Vagina (tissue), 2 donors: ENCODE data around the gene NCAPG. TPM values are rescaled to one million over a fixed set of nuclear protein-coding genes. Genes with fewer than 3 reads are reported as not detected.
"Not testable (repeated sequence)": the region's sequence is repeated elsewhere in the genome, so short reads cannot be mapped to it uniquely, and the experiment has no call there.

Source experiments
- DNase-seq, 2 donors: peaks; one replicate each; pipeline ENCODE4 v3.0.0-alpha.2; 2017; ENCODE audit errors: extremely low spot score in 2 of 2
- H3K27ac ChIP-seq: fragments of 200-600 bp; sonication (generic); one replicate; pipeline ENCODE4 v1.5.1; 2019
- H3K27me3 ChIP-seq: fragments of 200-600 bp; sonication (generic); one replicate; pipeline ENCODE4 v1.5.1; 2019
- H3K36me3 ChIP-seq, 2 donors: fragments of 200-600 bp; sonication (generic); one replicate each; pipeline ENCODE4 v1.5.1; 2017 to 2019
- H3K4me1 ChIP-seq: fragments of 200-600 bp; sonication (generic); one replicate; pipeline ENCODE4 v1.5.1; 2019
- H3K4me3 ChIP-seq, 2 donors: fragments of 200-600 bp; sonication (generic); 1 replicate in 1 of 2; 2 replicates in 1 of 2; pipeline ENCODE4 v1.5.1; 2016 to 2019
- H3K9me3 ChIP-seq: fragments of 200-600 bp; sonication (generic); one replicate; pipeline ENCODE4 v1.5.1; 2019
- CTCF ChIP-seq, 3 experiments: fragments of 450-650 bp in 2 of 3; fragments of 200-600 bp in 1 of 3; sonication (generic) in 1 of 3; IDR thresholded peaks; one replicate each; pipeline ENCODE4 v1.5.1; 2017 to 2019; ENCODE audit warnings: antibody characterized with exemption in 3 of 3, mild to moderate bottlenecking in 2 of 3, moderate library complexity in 2 of 3
- POLR2A ChIP-seq, 2 donors: fragments of 450-650 bp; IDR thresholded peaks; one replicate each; pipeline ENCODE4 v1.6.1; 2017; ENCODE audit warnings: antibody characterized with exemption in 2 of 2, mild to moderate bottlenecking in 2 of 2, moderate library complexity in 2 of 2
- POLR2AphosphoS5 ChIP-seq, 2 donors: sonication (generic); formaldehyde crosslinking; IDR thresholded peaks; one replicate each; pipeline ENCODE4 v1.9.0; 2017; ENCODE audit warnings: antibody characterized with exemption in 2 of 2, mild to moderate bottlenecking in 2 of 2, low read depth in 1 of 2; ENCODE audit not compliant: insufficient read depth in 1 of 2
- intact Hi-C: fragments of 100-400 bp; cut with DNase I; formaldehyde crosslinking; loops from one replicate; pipeline ENCODE4 v1.15.1; 2023
- total RNA-seq: library from RNA; depleted of rRNA; stranded (reverse); fragments of >200 nt; gene quantifications from one replicate; pipeline ENCODE4 v1.2.3, GENCODE V29; 2016

The NCAPG gene
- total RNA-seq, 1 donor from 2014 or later = 1.5 TPM

DNA sequence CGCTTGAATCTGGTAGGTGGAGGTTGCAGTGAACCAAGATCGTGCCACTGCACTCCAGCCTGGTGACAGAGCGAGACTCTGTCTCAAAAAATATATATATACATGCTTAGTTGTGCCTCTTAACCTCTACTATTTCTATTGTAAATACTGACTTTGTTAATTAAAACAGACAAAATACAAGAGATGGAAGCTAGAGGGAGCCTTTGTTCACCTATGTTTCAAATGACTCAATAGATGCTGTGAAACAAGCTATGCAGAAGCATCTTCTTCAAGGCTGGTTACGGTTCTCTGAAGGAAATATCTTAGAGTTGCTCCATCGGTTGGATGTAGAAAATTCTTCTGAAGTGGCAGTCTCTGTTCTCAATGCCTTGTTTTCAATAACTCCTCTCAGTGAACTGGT, 6.2 kb downstream of the NCAPG start:
- DNase-seq = no peak
- Histone ChIP-seq H3K27ac (no peak overlapping the region), H3K27me3 (no peaks in the 10 kb centered on the region), H3K36me3 (no peaks in the 10 kb centered on the region), H3K4me1 (no peaks in the 10 kb centered on the region), H3K9me3 (no peaks in the 10 kb centered on the region), H3K4me3 (no peak overlapping the region)
- TF ChIP-seq POLR2A (IDR thresholded peaks at IDR 0.05) = no peak
- peak in 1 of 3 experiments; percentile 58 for TF ChIP-seq CTCF (IDR thresholded peaks at IDR 0.05)
- intact Hi-C loops = no loop called here

DNA sequence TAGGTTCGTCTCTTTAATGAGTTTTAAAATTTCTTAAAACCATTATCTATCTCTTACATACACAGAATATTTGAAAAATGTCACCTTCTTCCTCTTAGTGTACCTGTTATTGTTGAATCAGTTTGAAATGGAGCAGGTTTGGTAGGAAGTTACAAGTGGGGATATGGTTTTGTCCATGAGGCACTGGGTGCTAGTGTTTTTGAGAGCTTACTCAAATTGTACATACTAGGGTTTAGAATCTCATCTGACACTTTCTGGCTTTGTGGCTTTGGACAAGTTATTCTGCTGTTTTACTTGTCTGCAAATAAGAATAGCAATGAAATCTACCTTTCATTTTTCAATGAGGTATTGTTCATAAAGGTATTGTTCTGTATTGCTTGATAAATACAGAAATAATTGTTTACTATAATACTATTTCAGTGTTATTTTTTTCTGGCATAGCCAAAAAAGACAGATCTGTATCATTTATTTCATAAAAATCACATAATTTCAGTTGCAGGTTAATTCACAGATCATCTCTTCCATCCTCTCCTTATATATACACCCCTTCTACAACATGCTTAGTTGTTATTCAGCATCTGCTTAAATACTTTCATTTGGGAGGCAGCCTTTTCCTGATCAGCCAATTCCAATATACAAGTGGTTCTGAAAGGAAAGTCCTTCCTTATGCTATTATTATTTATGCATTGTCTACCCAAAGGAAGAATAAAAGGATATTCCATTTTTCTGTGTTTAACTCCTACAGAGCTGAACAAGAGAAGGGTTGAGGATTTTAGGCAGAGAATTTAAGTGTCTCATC, 13.3 kb downstream of the NCAPG start:
- no peak overlapping the region for H3K27ac ChIP-seq
- no peak overlapping the region for H3K4me3 ChIP-seq
- no peaks in the 10 kb centered on the region for H3K4me1 ChIP-seq
- H3K36me3 ChIP-seq = no peaks in the 10 kb centered on the region
- intact Hi-C loops = loop anchor here (5.0 kb wide), 1 partner anchor 768 kb away; no protein-coding TSS in a partner anchor
- DNase-seq = no peak
- H3K9me3 ChIP-seq = no peaks in the 10 kb centered on the region
- no peak for TF ChIP-seq CTCF (IDR thresholded peaks at IDR 0.05)
- TF ChIP-seq POLR2AphosphoS5 (IDR thresholded peaks at IDR 0.05; ENCODE audit: insufficient read depth in 1 of 2, low read depth in 1 of 2) = no peak
- TF ChIP-seq POLR2A (IDR thresholded peaks at IDR 0.05) = no peak
- H3K27me3 ChIP-seq = no peaks in the 10 kb centered on the region

DNA sequence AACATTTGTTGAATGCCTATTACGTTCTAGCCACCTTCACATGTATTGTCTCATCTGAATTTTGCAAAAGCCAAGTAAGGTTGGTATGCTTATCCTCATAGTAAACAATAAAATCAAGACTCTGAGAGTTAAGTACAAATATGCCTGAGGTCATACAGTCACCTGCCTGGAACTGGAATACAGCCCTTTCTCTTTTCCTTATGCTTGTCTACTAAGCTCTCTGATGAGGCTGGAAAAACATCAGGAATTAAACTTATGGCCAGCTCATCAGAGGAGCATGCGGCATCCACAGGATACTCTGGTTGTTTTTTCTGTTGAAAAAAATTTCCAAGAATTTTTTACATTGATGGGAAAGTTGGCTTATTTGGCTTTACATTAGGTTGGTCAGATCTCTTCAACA, 35.5 kb downstream of the NCAPG start:
- Histone ChIP-seq H3K27ac (no peak overlapping the region), H3K36me3 (no peaks in the 10 kb centered on the region), H3K4me1 (no peaks in the 10 kb centered on the region), H3K9me3 (no peaks in the 10 kb centered on the region), H3K4me3 (no peak overlapping the region), H3K27me3 (no peaks in the 10 kb centered on the region)
- DNase-seq = no peak
- no peak for TF ChIP-seq CTCF (IDR thresholded peaks at IDR 0.05)
- no peak for TF ChIP-seq POLR2AphosphoS5 (IDR thresholded peaks at IDR 0.05; ENCODE audit: insufficient read depth in 1 of 2, low read depth in 1 of 2)
- TF ChIP-seq POLR2A (IDR thresholded peaks at IDR 0.05) = no peak
- intact Hi-C loops = no loop called here

DNA sequence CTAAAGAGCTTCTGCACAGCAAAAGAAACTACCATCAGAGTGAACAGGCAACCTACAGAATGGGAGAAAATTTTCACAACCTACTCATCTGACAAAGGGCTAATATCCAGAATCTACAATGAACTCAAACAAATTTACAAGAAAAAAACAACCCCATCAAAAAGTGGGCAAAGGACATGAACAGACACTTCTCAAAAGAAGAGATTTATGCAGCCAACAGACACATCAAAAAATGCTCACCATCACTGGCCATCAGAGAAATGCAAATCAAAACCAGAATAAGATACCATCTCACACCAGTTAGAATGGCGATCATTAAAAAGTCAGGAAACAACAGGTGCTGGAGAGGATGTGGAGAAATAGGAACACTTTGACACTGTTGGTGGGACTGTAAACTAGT, 39.5 kb downstream of the NCAPG start:
- H3K27me3 ChIP-seq, H3K36me3 ChIP-seq, H3K4me1 ChIP-seq, intact Hi-C loops, H3K4me3 ChIP-seq, H3K9me3 ChIP-seq, DNase-seq, H3K27ac ChIP-seq: not testable (repeated sequence)

GRCh38 chr4:17851959-17852358, 41.2 kb downstream of the NCAPG start:
- no peaks in the 10 kb centered on the region for H3K9me3 ChIP-seq
- DNase-seq = no peak
- H3K27ac ChIP-seq = no peak overlapping the region
- intact Hi-C loops = no loop called here
- no peak for TF ChIP-seq POLR2A (IDR thresholded peaks at IDR 0.05)
- no peak for TF ChIP-seq CTCF (IDR thresholded peaks at IDR 0.05)
- no peaks in the 10 kb centered on the region for H3K4me1 ChIP-seq
- H3K27me3 ChIP-seq = no peaks in the 10 kb centered on the region
- H3K4me3 ChIP-seq = no peak overlapping the region
- no peaks in the 10 kb centered on the region for H3K36me3 ChIP-seq
